HG03196 (cell line): ENCODE data around the gene IL22RA1.

ENCODE experiments used
- ATAC-seq: cut with Tn5 transposase; IDR thresholded peaks from one replicate; pipeline ENCODE4 v1.9.1; 2021; ENCODE audit not compliant: unreplicated experiment

The IL22RA1 gene

DNA sequence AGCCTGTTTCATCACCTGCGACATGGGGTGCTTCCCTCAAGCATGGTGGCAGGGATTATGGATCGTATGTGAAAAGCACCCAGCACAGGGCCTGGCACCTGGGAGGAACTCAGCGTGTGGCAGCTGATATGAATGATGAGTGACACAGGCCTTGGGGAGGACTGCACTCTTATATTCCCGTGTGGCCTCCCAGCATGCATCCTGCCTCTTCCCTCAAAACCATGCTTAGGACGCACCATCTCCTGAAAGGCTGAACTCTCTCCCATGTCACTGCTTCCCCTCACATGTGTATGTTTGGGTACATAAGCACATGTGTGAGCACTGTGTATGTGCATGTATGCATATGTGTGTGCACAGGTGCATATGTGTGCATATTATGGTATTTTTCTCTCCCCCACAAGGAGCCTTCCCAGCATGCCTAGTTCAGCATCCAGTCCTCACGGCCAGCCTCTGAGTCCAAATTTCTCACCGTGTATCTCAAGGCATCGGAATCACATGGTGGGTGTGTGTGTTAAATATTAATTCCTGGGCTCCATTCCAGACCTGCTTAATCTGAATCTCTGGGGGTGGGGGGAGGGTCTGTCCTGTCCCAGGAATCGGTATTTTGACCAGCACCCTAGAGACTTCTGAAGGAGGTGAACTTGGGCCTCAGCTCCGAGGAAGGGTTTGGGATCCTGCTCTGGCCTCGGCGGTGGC, 43.8 kb downstream of the IL22RA1 start:
- no peak for ATAC-seq

DNA sequence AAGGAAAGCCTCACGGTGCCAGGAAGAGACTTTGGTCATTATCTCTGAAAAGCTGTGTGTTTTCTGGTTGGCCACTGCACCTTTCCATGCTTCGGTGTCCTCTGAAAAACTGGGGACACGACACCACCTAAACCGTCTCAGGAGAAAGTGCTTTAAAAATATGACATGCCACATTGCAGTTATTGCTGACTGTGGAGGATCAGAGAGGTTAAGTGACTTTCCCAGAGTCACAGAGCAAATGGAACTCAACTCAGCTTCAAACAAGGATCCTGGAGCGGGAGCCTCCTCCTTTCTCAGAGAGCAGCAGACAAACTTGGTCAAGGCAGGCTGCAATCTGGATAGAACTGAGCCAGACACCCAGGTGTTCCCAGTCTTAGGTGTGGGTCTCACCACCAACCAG, 44.8 kb downstream of the IL22RA1 start:
- ATAC-seq, result no peak

DNA sequence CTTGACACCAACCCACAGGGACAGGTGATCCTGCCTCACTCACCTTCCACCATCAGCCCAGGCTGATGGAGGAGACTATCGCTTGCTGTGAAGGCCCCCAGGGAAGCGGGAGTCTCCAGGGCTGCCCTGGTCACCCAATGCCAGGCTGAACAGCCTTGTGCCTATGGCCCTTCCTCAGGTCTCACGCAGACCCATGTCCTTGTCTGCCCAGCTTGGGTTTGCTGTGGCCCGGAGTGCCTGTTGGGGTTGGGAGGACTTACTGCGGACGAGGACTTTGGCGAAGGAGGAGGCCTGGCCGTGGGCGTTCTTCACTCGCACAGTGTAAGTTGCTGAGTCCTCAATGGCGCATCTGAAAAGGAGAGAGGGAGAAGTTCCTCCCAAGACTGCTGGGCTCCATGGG, 45.3 kb downstream of the IL22RA1 start:
- no peak for ATAC-seq

DNA sequence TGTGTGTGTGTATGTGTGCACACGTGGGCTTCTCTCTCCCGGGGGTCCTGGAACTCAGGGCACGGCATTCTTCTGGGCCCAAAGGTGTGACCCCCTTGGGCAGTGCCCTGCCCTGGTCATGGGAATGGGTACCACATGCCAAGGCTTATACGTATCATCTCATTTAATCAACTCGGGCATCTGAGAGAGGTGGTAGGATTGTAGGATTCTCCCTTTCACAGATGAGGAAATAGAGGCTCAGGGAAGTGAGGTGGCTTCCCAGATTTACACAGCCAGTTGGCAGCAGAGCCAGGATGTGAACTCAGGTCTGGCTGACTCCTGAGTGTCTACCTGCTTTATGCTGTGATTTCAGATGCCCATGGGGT, 46.2 kb downstream of the IL22RA1 start:
- no peak for ATAC-seq

DNA sequence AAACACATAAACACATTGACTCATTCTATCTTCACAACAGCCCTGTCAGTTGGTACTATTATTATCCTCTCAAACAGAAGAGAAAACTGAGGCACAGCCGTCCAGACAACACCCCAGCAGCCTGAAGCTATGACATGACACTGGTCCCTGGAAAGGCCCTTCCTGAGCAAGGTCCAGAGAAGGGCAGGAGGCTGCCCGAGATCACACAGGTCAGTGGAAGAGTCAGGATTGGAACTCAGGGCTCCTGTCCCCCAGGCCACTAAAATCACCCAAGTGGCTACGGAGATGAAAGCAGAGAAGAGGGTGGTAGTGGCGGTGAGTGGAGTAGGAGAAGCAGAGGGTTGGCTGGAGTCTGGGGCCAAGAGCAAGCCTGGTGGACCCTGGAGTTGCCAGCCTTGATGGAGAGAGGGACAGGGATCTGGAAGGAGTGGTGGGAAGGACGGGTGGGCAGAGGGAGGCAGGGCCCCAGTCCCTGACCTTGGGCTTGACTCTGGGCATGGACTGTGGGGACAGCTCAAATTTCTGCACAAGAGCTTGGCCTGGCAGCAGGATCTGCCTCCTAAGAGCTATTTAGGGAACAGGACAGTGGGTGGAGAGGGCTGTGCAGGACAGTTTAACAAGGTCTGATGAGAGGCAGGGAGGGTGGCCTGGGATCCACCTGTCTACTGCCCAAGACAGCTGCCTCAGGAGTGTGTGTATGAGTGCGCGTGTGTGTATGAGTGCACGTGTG, 46.8 kb downstream of the IL22RA1 start:
- ATAC-seq, result no peak

DNA sequence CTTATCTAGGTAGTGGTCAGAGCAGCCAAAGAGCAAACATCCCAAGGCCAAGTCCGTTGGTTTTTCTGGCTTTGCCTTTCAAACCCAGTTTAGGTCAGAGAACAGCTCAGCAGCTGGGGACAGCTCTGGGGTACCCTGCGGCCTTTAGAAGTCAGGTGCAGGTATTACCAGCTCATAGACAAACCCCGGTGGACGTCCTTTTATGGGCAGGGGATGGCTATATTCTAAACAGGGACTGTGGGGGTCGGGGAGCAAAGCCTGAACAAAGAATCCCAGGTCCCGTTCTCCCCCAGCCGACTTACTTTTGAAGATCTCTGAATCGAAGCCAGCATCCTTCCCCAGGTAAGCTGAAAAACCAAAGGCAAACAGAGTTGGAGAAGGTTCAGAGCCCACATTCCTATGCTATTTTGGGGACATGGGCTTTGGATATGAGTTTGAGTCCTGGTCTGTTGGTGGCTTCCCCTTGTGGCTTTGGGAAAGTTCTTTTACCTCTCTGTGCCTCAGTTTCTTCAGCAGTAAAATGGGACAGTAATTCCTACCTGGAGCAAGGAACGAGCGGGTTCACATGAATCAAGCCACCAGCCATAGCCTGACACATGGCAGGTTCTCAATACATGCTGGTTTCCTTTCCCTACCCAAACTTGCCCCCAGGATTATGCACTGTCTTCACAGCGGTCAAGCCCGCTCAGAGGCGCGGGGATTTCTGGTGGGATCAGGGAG, 47.6 kb downstream of the IL22RA1 start:
- ATAC-seq, result no peak

DNA sequence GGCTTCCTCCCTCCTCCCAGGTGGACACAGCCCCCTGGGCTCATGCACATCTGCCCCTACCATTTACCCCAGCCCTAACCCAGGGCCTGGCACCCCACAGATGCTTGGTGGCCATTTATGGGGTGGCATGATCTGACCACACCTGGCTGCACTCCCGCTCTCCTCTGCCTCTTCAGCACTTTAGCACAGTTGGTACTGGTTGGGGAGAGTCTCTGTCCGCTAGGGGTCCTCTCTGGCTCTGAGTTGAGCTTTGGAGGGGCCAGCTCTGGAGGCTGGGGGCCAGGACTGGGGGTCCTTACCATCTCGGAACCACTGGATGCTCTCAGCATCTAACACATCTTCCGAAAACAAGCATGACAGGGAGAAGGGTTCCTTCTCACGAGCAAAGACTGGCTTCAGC, 48.4 kb downstream of the IL22RA1 start:
- no peak for ATAC-seq

DNA sequence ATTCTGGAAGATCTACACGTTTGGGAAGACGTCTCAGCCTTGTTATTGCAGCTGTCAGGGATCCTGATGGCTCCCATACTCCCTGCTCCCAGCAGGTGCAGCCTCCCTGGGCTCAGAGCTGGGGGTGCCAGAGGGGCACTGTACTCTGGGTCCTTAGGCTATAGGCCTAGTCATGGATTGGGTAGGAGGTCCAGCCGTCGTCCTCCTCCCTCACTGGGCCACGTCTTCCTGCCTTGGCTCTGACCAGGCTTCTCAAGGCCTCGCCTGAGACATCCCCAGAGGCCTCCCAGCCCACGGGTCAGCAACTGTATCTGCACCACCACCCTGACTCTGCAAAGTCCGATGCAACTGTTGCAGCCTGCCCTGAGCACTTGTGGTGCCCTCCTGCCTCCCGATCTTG, 49.2 kb downstream of the IL22RA1 start:
- ATAC-seq, result no peak

DNA sequence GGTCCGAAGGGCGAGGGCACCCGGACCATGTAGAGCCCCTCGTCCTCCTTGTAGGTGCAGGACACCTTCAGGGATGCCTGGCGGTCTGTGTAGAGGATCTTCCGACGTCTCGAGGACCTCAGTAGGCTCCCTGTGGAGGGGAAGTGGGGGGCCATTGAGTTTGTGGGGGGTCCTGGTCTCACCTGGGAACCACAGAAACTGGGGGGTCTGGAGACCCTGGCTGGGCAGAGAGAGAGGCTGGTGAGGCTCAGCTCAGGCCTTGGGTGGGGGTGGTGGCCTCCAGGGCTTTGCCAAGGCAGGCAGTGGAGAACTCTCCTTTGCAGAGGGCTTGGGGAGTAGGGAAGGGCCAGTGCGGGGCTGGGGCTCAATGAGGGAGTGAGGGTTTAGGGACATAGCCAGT, 50.0 kb downstream of the IL22RA1 start:
- no peak for ATAC-seq

DNA sequence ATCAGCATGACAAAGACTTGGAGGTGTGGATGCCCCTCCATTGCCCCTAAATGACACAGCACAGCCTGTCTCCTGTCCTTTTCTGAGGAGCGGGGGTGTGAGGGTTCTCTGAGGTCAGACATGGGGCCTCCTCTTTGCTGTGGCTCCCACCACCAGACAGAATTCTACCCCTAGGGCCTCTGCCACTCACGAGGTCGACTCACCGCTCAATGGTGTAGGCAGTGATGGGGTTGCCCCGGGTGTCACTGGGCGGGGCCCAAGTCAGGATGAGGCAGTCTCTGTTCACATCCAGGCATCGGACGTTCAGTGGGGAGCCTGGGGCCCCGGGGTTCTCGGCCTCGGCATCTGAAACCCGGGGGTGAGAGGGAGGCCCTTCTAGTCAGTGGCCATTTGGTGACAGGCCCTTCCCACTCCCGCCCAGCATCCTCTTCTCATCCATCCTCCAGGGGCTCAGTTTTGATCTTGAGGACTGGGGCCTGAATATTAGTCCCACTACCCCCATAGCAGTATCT, 50.9 kb downstream of the IL22RA1 start:
- ATAC-seq, result no peak

DNA sequence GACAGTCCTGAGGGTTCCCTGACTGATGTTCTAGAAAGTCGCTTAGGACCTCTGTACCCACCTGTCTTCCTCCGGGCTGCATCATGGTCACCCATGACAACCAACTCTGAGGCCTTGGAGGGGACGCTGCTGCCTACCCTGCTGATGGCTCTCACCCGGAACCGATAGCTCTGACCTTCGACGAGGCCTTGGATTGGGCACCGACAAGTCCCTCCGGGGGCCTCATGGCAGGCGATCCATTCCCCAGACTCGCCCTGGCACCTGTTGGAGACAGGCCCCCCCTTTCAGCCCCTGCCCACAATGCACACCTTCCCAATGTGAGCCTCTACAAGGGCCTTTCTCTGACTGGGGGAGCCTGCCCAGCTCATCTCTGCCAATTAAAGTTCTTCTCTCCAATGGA, 52.2 kb downstream of the IL22RA1 start:
- ATAC-seq, result no peak

DNA sequence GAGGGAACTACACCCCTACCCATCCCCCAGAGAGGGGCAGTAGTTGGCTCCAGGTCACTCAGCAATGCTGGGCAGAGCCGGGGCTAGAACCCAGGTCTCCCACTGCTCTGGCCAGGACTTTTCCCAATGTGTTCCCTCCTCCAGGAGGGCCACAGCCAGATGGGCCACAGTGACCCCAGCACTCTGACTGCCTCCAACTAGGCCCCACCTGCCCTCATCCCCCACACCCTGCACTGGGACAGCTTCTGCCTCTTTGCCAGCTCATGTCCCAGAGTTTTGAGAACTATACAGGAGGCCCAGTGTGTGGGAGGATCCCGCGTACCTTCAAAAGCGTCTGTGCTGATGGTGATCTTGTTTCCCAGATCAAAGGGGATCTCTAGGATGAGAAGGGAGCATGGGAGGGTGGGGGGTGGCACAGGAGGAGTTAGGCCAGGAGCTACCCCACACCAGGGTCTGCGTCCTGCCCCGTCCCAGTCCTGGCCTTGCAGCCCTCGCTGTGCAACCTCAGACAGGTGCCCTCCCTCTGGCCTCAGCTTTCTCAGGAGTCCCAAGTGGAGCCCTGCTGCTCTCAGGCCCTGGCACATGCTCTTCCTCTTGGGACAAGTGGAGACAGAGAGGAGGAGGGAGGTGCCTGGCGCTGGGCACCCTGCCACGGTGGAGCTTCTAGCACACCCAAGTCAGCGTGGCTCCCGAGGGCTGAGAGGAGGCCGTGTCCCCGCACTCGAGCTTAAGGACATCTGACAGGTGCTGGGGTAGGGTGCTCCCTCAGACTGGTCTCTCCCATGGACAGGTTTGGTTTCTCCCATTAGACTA, 53.0 kb downstream of the IL22RA1 start:
- ATAC-seq, result no peak

DNA sequence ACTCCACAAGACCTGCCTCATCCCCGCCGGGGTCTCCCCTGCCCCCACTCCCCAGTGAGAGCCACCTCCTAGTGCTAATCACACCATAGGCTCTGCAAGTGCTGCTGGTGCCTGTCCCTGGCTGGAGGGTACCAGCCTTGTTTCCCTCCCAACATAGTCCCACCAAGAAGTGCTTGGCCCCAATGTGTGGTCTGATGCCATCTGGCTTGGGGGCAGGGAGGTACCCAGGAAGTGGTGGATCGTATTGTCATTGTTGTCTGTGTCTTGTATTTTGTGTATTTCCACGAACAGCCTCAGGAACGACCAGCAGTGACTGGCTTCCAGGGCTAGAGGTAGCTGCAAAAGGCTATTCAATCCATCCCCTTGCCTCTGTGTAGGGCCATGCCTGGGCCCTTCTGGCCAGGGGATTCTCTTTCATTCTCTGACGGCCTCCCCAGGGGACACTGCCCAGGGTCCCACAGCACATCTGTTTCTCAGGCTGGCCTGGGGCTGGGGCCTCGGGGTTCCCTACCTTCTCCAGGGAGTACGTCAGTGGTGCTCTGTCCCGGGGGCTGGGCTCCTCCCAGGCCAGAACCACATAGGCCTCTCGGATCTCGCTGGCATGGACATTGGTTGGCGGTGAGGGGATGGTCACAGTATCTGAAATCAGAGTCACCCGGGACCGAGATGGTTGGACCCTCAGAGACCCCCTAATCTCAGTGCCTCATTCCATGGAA, 53.8 kb downstream of the IL22RA1 start:
- ATAC-seq, result no peak

DNA sequence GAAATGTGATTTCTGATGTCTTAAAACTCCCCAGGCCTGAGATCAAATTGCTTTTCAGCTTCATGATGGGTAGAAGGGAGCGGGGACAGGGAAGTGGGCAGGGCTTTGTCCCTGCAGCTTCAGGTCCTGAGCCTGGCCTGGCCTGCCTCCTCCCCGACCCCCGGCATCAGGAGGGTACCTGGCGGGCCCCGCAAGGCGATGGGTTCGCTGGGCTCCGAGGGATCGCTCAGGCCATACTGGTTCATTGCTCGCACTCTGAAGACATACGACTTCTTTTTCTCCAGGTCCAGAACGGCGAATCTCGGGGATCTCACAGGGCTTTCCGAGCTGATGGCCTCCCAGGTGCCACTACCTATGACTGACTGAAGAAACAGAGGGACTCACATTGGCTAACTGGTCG, 56.5 kb downstream of the IL22RA1 start:
- ATAC-seq, result no peak

DNA sequence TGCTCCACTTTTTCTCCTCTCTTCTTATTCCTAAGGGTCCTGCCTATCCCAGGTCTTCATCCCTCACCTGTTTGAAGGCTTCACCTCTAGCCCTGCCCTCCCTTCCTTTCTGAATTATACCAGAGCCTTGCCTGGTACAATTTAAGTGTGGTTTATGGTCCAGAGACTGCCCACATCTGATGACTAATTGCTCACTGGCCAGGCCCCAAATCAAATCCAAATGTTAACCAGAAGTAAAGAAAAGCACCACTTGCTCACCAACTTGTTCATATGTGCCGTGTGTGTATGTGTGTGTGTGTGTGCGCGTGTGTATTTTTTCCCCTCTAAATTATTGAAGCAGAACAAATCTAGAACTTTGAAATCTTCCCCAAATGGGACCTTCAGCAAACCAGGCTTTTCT, 57.4 kb downstream of the IL22RA1 start:
- no peak for ATAC-seq

DNA sequence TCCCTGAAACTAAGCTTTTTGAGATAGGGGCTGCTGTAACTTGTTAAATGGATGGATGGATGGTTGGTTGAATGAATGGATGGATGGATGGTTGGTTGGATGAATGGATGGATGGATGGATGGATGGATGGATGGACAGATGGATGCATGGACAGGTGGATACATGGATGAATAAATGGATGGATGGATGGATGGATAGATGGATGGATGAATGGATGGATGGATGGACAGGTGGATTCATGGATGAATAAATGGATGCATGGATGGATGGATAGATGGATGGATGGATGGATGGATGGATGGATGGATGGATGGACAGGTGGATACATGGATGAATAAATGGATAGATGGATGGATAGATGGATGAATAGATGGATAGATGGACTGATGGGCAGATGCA, 57.9 kb downstream of the IL22RA1 start:
- no peak for ATAC-seq

DNA sequence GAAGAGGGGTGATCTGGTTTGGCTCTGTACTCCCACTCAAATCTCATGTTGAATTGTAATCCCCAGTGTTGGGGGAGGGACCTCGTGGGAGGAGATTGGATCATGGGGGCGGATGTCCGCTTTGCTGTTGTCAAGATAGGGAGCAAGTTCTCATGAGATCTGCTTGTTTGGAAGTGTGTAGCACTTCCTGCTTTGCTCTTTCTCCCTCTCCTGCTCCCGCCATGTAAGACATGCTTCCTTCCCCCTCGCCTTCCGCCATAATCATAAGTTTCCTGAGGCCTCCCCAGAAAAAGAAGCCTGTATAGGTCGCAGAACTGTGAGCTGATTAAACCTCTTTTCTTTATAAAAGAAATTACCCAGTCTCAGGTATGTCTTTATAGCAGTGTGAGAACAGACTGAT, 58.9 kb downstream of the IL22RA1 start:
- no peak for ATAC-seq

DNA sequence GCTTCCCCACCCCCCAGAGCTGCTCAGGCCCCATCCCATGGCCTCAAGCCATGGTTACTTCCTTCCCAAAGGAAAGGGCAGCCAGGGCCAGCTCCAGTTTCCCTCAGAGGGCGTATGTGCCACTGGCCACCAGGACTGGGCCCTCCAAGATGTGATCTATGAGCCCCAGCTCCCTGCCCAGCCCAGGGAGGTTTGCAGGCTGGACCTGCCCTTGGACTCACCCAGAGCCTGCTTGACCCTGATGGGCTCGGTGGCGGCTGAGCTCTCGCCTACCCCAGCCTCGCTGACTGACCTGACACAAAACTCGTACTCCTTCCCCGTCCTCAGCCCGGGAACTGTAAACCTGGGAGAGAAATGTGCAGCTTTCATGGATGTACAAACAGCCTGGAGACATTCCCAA, 60.6 kb downstream of the IL22RA1 start:
- ATAC-seq, result no peak

DNA sequence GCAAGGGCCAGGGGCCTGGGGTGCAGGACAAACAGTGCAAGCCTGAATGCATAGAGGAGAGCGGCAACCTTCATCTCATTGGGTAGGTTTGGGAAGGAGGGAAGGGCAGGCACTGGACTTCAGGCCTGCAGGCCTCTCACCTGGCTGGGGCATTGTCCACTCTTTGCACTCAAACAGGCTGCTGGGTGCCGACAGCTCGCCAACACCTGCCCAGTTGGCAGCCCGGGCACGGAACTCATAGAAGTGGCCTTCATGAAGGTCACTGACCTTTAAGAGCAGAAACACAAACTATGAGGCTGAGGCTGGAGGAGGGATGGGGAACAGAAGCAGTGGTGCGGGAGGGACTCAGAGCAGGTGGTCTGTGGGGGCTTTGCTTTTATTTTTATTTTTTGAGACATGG, 61.8 kb downstream of the IL22RA1 start:
- ATAC-seq, result no peak

DNA sequence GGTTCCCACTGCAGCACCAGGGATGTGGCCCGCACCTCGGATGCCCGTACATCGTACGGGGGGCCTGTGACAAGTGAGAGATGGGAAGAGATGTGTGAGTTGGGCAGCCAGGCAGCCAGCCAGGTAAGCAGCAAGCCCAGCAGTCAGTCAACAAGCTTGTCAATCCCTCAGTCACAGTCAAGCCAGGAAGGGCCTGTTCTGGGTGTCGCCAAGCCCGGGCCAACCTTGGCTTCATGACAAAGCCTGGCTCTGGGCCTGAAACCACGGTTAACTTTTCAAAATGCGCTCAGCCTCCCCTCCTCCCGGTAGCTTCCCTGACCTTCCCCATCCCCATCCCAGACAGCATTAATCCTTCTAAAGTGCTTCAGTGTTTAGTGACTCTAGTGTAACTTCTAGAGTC, 62.8 kb downstream of the IL22RA1 start:
- ATAC-seq, result no peak
